ENCODE measurements around the gene PHACTR3. TPM values are rescaled to one million over a fixed set of nuclear protein-coding genes. Genes with fewer than 3 reads are reported as not detected.

Gene PHACTR3
- total RNA-seq, 1 experiment from 2014 or later: 0.10 TPM

DNA sequence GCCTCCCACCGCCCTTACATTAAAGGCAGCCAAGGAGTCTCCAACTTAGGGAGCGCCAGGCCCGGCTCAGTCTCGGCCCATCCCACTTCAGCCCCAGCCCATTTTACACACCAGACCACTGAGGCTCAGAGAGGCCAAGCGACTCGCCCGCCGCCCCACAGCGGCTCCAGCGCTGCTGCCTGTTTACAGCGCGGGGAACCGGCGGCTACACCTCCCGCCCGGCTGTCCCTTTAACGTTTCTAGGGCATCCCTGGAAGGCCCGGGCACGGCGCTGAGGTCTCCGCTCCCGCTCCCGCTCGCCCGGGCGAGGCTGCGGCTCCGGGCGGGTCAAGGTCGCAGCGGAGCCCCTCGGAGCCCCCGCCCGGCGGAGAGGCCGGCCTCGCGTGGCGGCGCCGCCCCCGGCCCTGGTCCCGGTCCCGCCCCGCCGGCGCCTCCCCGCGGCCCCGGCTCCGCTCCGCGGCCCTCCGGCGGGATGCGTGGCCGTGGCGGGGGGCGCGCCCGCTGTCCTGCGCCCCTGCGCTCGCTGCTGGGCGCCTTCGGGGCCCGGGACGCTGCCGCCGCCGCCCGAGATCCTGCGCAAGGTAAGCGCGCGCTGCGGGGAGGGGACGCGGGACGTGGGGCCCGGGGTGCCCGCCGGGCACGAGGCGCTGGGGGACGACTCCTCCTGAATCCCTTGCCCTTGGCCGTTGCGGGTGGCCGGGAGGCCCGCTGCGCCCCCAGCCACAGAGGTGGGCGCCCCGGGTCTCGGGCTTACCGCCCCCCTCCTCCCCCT is 27.1 kb upstream of the PHACTR3 start:
- ATAC-seq (no peak), DNase-seq (ENCODE audit: low read depth, low spot score) (no peak)
- POLR2A ChIA-PET: no interaction called here
- H3K27ac ChIP-seq (ENCODE audit: low read length): no peak overlapping the region
- no peaks in the 10 kb centered on the region for H3K9me3 ChIP-seq (ENCODE audit: control insufficient read depth, insufficient read depth, low read depth, low read length)
- H3K4me1 ChIP-seq (ENCODE audit: control insufficient read depth, insufficient read depth, low read length): no peaks in the 10 kb centered on the region
- BruUV-seq (replicated peaks): no TSS peak
- no peaks in the 10 kb centered on the region for H3K36me3 ChIP-seq (ENCODE audit: control insufficient read depth, insufficient read depth, low read length)
- CTCF ChIA-PET: interaction anchor here (0.6 kb wide), 1 partner anchor 21 kb away, joined by 3 read pairs; no protein-coding TSS in a partner anchor
- in situ Hi-C loops (cut with HindIII; ENCODE audit: low pct_unique_long_range_greater_than_20kb, low sequenced_read_pairs): no loop called here
- TF ChIP-seq SIN3A (IDR thresholded peaks at IDR 0.05; ENCODE audit: borderline replicate concordance, insufficient read depth, low read depth, low read length) (no peak), TCF7L2 (IDR thresholded peaks at IDR 0.05; ENCODE audit: low read depth, low read length) (no peak)
- TF ChIP-seq, protein P1, sequence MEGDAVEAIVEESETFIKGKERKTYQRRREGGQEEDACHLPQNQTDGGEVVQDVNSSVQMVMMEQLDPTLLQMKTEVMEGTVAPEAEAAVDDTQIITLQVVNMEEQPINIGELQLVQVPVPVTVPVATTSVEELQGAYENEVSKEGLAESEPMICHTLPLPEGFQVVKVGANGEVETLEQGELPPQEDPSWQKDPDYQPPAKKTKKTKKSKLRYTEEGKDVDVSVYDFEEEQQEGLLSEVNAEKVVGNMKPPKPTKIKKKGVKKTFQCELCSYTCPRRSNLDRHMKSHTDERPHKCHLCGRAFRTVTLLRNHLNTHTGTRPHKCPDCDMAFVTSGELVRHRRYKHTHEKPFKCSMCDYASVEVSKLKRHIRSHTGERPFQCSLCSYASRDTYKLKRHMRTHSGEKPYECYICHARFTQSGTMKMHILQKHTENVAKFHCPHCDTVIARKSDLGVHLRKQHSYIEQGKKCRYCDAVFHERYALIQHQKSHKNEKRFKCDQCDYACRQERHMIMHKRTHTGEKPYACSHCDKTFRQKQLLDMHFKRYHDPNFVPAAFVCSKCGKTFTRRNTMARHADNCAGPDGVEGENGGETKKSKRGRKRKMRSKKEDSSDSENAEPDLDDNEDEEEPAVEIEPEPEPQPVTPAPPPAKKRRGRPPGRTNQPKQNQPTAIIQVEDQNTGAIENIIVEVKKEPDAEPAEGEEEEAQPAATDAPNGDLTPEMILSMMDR (IDR thresholded peaks at IDR 0.05): no peak
- TF ChIP-seq, protein P2, sequence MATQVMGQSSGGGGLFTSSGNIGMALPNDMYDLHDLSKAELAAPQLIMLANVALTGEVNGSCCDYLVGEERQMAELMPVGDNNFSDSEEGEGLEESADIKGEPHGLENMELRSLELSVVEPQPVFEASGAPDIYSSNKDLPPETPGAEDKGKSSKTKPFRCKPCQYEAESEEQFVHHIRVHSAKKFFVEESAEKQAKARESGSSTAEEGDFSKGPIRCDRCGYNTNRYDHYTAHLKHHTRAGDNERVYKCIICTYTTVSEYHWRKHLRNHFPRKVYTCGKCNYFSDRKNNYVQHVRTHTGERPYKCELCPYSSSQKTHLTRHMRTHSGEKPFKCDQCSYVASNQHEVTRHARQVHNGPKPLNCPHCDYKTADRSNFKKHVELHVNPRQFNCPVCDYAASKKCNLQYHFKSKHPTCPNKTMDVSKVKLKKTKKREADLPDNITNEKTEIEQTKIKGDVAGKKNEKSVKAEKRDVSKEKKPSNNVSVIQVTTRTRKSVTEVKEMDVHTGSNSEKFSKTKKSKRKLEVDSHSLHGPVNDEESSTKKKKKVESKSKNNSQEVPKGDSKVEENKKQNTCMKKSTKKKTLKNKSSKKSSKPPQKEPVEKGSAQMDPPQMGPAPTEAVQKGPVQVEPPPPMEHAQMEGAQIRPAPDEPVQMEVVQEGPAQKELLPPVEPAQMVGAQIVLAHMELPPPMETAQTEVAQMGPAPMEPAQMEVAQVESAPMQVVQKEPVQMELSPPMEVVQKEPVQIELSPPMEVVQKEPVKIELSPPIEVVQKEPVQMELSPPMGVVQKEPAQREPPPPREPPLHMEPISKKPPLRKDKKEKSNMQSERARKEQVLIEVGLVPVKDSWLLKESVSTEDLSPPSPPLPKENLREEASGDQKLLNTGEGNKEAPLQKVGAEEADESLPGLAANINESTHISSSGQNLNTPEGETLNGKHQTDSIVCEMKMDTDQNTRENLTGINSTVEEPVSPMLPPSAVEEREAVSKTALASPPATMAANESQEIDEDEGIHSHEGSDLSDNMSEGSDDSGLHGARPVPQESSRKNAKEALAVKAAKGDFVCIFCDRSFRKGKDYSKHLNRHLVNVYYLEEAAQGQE (IDR thresholded peaks at IDR 0.05; ENCODE audit: insufficient read depth in 1 of 2, low read depth in 2 of 2, low read length in 1 of 2): no peak
- intact Hi-C loops (cut with micrococcal nuclease; ENCODE audit: unreplicated experiment): no loop called here
- H3K4me3 ChIP-seq (ENCODE audit: low read depth in 2 of 2, low read length in 2 of 2): no peak overlapping the region
- peaks cover 2% of the 10 kb centered on the region; the same call in 1 of the 2 replicates for H3K27me3 ChIP-seq (ENCODE audit: control insufficient read depth, insufficient read depth, low read length)

DNA sequence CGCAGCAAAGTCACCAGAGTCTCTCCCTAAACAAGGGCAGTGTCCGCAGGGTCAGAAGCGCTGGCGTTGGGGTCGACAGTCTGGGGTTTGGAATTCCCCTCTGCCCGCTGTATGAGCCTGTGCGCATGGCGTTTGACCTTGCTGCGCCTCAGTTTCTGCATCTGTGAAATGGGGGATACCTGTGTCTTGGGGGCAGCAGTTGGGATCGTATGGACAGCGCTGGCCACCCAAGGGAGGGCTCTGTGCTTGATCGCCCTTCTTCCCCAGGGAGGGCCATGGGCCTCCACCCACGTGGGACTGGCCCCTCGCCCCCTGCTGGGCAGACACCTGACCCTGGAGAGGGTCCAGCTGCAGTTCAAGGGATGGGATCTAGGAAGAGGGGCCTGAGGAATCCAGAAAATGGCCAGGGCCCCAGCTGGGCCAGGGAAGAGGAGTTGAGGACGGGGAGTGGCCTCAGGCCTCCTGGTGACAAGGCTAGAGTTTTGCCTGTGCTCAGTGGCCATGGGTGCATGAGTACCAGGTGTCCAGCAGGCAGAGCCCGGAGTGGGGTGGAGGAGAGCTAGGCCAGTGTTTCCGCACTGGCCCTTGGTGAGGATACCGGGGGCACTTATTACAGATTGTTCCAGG is 26.4 kb upstream of the PHACTR3 start:
- TF ChIP-seq TCF7L2 (IDR thresholded peaks at IDR 0.05; ENCODE audit: low read depth, low read length) (no peak), POLR2AphosphoS5 (IDR thresholded peaks at IDR 0.05; ENCODE audit: low read depth, low read length) (no peak), SIN3A (IDR thresholded peaks at IDR 0.05; ENCODE audit: borderline replicate concordance, insufficient read depth, low read depth, low read length) (no peak)
- TF ChIP-seq, protein P2 (IDR thresholded peaks at IDR 0.05; ENCODE audit: insufficient read depth in 1 of 2, low read depth in 2 of 2, low read length in 1 of 2): no peak
- TF ChIP-seq, protein P1 (IDR thresholded peaks at IDR 0.05): no peak
- intact Hi-C loops (cut with micrococcal nuclease; ENCODE audit: unreplicated experiment) (no loop called here), in situ Hi-C loops (cut with HindIII; ENCODE audit: low pct_unique_long_range_greater_than_20kb, low sequenced_read_pairs) (no loop called here)
- CTCF ChIA-PET: interaction anchor here (0.7 kb wide), 1 partner anchor 91 kb away, joined by 3 read pairs; no protein-coding TSS in a partner anchor
- H3K4me1 ChIP-seq (ENCODE audit: control insufficient read depth, insufficient read depth, low read length): no peaks in the 10 kb centered on the region
- no peak overlapping the region for H3K4me3 ChIP-seq (ENCODE audit: low read depth in 2 of 2, low read length in 2 of 2)
- no peaks in the 10 kb centered on the region for H3K9me3 ChIP-seq (ENCODE audit: control insufficient read depth, insufficient read depth, low read depth, low read length)
- ATAC-seq: no peak; the same call in 1 of the 2 replicates
- peaks cover 4% of the 10 kb centered on the region; the same call in 1 of the 2 replicates for H3K27me3 ChIP-seq (ENCODE audit: control insufficient read depth, insufficient read depth, low read length)
- no peak overlapping the region for H3K27ac ChIP-seq (ENCODE audit: low read length)
- BruUV-seq (replicated peaks): no TSS peak
- POLR2A ChIA-PET: no interaction called here
- no peak for DNase-seq (ENCODE audit: low read depth, low spot score)
- no peaks in the 10 kb centered on the region for H3K36me3 ChIP-seq (ENCODE audit: control insufficient read depth, insufficient read depth, low read length)
